Measurements from ENCODE around the gene CTNNA3.

CTNNA3 gene

DNA sequence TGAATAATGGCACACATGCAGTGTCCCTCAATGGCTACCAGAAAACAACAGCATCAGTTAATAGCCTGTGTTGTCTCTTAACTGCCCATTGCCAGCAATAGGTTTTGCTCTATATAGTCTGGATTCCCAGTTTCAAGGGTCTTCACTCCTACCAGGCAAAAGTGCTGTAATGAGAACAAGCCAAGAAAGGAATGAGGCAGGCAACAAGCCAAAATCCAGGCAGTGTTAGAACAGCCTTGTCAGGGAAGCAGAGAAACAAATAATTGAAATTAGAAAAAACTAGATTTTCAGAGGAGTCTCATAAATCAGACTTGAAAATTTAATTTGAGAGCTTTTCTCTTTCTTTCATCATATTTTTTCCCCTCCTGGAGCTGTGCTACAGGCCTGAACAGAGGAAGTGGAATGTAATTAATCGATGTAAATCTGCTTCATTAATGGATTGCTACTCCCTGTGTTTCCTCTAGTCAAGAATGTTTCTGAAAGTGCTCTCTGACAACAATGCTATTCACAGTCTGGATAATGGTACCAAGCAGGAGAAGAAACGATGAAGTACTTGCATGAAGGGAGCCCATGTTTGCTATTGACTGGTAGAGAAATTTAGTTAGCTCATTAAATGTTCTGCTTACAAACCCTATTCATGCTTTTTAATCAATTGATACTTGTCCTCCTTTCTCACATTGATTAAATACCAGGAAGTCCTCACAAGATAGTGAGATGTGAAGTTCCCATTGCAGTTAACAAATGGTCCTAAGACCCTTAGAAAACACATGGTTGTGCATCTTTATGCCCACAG lies 972.2 kb downstream of the CTNNA3 start:
- DNase-seq = no peak

DNA sequence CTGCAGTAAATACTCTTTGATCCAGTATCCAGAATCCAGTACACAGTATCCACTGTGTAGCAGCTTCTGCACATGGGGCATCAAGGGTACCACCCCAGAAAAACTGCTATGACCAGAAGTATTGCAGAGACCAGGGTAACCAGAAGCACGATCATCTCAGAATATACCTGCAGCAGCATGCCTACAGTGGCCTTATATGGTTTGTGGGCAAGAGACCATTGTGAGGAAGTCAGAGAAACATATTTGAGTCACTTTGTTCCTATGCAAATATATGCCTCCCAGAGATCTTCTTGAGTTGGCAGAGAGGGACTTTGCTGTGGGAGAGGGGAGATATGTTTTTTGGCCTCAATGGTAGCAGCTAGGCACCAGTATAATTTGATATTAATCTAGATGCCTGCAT lies 976.5 kb downstream of the CTNNA3 start:
- no peak for DNase-seq

- no peak for DNase-seq
Measured at GRCh38 chr10:66717231-66717981, 978.6 kb downstream of the CTNNA3 start.

DNA sequence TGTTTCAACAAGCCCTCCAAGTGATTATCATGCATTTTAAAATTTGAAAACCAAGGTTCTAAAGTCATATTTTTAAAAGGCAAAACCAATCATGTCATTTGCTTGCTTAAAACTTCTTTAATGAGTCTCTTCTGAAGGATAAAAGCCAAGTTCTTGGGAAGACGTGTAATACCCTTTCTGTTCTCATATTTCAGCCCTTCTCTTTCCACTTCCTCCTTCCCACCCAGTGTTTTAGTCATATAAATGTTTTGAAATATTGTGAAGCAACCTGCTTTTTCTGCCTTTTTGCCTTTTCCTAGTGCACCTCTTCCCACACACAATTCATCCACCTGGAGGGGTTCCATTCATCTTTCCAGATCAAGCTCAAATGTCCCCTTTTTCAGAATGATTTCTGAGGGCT lies 981.3 kb downstream of the CTNNA3 start:
- DNase-seq = no peak

DNA sequence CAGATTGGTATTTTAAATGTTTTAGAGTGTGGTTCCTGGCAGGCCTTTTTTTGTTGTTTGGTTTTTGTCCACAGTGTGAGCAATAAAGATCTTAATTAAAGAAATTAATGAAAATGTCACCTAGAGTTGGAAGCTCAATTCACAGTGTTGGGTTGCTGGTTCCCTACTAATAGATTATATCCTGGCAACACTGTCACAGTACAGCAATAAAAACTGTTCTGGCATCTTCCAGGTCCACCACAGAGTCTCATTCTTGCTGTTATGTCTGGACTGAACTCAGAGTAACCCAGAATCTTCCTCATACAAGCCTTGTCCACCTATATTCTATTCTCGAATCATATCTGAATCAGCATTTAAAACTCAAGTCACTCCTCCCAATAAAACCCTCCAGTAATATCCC lies 982.6 kb downstream of the CTNNA3 start:
- no peak for DNase-seq

GRCh38 chr10:66698069-66698468 lies 997.9 kb downstream of the CTNNA3 start:
- DNase-seq = no peak

DNA sequence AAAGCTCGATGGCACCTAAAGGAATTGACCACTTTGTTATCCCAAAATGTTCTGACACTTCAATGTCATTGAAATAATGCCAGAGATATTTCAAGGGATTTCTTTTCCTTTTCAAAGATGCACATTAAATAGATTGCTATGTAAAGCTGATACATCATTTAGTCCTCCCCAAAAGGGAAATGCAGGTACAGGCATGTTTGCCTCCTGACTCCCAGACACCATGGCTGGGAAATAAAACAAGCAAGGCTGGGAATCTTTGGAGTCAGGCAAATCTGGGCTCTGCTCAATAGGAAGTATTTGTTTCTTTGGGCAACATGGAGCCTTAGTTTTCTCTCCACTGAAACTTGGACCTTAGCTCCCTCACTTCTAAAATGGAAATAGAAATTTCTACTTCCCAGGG lies 1000.9 kb downstream of the CTNNA3 start:
- no peak for DNase-seq

GRCh38 chr10:66684581-66684980 lies 1011.4 kb downstream of the CTNNA3 start:
- DNase-seq = no peak

DNA sequence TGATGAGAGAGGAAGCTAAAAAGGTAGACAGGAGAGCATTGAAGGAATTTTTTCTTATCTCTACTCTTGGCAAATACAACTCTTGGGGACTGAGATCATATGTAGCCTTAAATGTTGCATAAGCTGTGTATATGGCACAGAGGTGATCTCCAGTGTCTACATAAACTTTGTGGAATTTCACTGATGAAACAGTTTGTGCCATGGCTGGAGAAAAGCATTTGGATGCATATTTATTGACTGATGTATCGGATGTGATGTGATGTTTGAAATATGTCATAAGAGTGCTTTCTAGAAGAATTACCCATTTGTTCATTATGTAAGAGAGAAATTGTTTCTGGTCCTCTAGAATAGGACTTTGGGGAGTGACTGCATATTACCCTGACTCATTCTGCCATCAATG lies 1015.1 kb downstream of the CTNNA3 start:
- DNase-seq = no peak

DNA sequence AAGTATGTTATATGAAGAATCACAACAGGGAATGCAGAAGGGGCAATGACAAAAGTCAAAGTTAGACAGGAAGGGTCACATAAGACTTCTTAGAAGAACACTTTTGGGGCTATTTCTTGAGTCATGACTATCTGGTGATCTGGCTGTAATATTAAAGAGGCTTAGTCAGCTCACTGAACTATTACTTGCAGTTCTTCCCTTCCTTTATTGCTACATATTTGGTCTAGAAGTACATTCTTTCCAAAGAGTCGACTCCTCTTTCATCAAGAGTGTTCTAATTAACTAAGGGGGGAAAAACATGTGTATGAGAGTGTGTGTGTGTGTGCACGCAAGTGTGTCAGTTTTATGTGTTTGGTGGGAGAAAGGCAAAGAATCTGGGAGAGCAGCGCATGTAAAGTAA lies 1017.5 kb downstream of the CTNNA3 start:
- DNase-seq = no peak

DNA sequence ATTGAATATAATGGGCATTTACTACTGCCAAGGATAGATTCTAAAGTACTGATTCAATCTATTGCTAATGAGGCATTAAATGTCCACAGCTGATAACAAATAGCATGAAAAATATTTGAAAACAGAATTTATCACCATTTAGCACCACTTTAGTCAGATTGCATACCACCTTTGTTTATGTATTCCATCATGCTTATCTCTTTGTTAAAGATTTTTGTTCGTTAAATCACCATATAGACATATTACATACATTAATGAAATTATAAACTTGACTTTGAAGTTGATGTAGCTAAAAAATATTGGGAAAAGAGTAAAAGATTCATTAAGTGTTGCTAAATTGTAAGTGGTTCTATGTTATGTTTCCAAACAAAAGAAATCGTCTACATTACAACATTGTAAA lies 1022.9 kb downstream of the CTNNA3 start:
- no peak for DNase-seq

DNA sequence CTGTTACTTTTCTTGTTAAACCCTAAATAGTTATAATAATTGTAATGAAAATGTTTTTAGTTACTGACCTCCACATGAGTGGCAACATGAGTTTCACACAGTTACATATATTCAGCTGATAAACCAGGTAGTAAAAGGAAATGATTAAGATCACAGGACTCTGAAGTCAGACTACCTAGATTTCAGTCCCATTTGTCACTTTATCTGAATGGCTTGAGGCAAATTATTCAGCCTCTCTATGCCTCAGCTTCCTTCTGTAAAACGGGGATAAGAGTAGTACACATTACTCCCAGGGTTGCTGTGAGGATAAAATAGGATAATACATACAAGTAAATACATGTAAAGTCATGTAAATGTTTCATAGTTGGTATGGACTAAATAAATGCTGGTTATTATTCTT lies 1024.4 kb downstream of the CTNNA3 start:
- DNase-seq = no peak

DNA sequence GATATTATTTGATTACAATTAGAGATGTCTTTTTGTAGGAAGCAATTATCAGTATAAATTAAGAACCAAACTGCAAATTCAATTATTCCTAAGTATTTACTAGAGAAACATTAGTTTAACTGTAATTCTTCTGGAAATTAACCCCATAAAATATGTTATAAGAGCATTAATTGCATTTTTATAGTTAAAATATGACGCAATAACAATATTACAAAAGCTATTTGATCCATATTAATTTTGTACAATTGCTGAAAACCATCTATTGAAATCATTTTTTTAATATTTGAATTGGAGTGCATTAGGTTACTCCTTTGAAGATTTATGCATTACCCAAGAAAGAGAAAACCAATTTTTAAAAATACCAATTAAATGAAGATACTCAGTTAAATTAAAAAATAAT lies 1024.9 kb downstream of the CTNNA3 start:
- no peak for DNase-seq

DNA sequence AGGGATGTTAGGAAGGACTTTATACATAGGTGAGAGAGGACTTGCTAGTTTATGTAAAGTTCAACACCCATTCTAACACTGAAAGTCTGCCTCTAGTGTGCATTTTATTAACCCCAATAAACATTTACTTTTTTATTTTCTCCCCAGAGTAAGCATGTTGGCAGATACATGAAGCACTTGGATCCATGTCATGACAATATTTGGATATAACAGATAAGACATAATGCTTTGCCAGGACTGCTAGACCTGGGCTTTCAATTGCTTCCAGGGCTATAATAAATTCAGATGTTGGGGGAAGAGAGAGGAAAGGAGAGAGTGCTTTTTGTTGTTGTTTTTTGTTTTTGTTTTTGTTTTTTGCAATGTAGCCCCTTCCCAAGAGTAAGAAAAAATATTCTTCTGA lies 1039.5 kb downstream of the CTNNA3 start:
- no peak for DNase-seq

DNA sequence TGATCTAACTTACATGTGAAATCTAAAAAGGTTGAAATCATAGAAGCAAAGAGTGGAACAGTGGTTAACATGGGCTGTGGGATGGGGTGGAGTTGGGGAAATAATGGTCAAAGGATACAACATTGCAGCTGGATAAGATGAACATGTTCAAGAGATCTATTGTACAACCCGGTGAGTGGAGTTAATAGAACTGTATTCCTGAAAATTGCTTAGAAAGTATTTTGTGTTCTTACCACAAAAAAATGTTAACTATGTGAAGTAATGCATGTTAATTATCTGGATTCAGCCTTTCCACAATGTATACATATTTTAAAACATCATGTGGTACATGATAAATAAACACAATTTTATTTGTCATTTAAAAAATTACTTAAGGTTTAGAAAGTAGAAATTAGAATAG lies 1041.1 kb downstream of the CTNNA3 start:
- DNase-seq = no peak

DNA sequence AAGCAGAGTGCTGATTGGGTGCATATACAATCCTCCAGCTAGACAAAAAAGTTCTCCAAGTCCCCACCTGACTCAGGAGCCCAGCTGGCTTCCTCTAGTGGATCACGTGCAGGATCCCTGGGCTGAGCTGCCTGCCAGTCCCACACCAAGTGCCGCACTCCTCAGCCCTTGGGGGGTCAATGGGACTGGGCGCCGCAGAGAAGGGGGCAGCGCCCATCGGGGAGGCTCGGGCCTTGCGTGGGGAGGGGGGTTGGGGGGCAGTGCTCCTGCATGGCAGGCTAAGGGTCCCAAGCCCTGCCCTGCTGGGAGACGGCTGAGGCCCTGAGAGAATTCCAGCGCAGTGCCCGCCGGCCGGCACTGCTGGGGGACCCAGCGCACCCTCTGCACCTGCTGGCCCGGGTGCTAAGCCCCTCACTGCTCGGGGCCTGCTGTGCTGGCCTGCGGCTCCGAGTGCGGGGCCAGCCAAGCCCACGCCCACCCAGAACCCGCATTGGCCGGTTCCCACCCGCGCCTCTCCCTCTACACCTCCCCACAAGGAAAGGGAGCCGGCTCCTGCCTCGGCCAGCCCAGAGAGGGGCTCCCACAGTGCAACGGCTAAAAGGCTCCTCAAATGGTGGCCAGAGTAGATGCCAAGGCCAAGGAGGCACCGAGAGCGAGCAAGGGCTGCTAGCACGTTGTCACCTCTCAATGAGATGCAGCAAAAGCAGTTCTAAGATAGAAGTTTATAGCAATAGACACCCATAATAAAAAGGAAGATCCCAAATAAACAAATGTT lies 1044.5 kb downstream of the CTNNA3 start:
- DNase-seq = no peak

GRCh38 chr10:66649626-66650025 lies 1046.4 kb downstream of the CTNNA3 start:
- DNase-seq = no peak

- no peak for DNase-seq
Measured at GRCh38 chr10:66642217-66642616, 1053.8 kb downstream of the CTNNA3 start.

DNA sequence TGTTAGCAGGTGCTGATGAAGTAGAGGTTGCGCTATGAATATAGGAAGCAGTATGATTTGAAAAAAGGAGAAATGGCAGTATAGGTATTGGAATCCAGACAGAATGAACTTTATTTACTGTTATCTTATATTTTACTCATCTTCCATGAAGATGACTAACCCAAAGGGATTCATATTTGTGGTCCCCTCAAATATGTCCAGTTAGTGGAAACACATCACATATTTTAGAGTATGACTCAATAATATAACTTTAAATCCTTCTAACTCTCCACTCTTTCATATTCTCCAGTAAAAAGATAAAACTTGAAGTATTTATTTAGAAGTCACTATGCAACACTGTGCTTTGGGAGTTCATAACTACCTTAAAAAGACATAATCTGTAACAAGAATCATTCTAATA lies 1056.6 kb downstream of the CTNNA3 start:
- DNase-seq = no peak

DNA sequence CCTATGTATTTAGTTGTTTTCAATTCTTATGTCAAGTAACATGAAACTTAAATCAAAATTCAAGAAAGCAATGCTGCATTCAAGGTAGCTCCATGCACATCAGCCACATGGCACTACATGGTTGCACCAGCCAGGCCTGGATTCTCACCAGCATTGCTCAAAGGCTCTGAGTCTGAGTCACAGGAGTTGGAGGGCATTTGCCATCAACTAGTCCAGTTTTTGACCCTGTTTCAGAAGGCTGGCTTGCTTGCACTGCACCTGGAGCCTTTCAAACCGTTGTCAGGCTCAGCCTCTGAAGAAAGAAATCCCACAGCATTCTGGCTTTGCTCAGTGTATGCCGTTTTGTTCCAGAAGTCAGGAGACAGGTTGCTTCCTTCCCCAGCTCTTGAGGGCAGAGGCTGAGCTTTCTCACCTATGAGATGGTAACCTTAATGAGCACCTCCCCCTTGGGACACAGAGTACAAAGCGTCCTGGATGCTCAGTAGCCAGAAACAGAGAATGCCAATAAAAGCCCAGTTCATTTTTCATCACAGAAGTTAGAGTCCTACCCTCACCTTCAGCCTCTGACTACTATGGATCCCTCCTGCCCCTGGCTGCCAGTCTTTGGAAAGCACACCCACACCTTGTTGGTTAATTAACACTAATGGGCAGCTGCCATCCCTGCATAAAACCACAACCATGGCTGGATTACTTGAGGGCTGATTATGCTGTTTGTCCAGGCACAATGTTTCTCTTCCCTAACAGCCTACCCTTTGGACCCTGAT lies 1058.5 kb downstream of the CTNNA3 start:
- no peak for DNase-seq

GRCh38 chr10:66629996-66630395 lies 1066.0 kb downstream of the CTNNA3 start:
- no peak for DNase-seq

GRCh38 chr10:66627156-66627555 lies 1068.8 kb downstream of the CTNNA3 start:
- DNase-seq = no peak

Data from CD4-positive, alpha-beta T cell treated with Interleukin-10 for 1 hour (primary cell).